GM12801 (cell line): ENCODE measurements around the gene C19orf38.

Source experiments
- CTCF ChIP-seq: IDR thresholded peaks from one replicate; pipeline ENCODE4 v1.5.1; 2011; ENCODE audit warnings: control low read depth; ENCODE audit not compliant: insufficient read length; ENCODE audit errors: extremely low read depth

The C19orf38 gene

GRCh38 chr19:10862561-10863106, 14.4 kb downstream of the C19orf38 start:
- no peak for TF ChIP-seq CTCF

- no peak for TF ChIP-seq CTCF
Observed at GRCh38 chr19:10863107-10863717, 15.0 kb downstream of the C19orf38 start.

DNA sequence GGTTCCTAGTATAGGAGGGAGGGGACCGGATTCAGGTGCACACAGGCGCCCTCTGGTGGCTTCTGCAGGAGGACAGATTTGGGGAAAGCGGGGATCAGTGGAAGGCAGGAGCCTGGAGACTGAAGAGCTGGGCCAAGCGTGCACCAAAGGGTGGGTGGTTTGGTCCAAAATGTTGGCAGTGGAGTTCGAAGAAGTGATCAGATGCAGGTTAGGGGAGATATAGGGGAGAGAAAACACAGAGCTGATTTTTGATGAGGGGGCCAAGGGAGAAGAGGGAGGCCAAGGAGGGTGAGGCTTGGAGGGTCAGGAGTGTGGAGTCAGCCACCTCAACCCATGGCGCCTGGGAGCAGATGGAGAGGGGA, 16.3 kb downstream of the C19orf38 start:
- TF ChIP-seq CTCF: no peak

DNA sequence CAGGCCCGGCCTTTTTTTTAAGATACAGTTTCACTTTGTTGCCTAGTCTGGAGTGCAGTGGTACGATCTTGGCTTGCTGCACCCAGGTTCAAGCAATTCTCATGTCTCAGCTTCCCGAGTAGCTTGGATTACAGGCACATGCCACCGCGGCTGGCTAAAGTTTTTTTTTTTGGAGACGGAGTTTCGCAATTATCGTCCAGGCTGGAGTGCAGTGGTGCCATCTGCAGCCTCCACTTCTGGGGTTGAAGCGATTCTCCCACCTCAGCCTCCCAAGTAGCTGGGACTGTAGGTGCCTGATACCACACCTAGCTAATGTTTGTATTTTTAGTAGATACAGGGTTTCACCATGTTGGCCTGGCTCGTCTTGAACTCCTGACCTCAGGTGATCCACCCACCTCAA, 18.3 kb downstream of the C19orf38 start:
- TF ChIP-seq CTCF: no peak

- TF ChIP-seq CTCF: no peak
Observed at GRCh38 chr19:10868872-10869547, 20.8 kb downstream of the C19orf38 start.

DNA sequence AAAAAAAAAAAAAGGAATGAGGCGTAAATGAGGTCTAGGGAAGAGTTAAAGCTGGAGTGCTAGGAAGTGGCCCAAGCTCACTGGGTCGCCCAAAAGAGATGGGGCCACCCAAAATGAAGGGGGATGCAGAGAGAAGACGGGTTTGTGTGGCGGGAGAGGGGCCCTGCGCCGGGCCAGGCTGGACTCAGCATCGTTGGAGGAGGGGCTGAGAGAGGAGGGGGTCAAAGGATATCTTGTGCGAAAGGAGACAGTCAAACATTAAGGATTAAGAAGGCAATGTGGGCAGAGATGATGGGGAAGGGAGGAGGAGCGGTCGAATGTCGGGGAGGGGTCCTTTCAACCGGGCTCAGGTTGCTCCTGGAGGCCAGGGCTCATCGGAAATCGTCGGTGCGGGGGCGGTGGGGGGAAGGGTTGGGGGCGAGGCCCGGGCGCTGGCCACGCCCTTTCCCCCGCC, 22.3 kb downstream of the C19orf38 start:
- no peak for TF ChIP-seq CTCF

DNA sequence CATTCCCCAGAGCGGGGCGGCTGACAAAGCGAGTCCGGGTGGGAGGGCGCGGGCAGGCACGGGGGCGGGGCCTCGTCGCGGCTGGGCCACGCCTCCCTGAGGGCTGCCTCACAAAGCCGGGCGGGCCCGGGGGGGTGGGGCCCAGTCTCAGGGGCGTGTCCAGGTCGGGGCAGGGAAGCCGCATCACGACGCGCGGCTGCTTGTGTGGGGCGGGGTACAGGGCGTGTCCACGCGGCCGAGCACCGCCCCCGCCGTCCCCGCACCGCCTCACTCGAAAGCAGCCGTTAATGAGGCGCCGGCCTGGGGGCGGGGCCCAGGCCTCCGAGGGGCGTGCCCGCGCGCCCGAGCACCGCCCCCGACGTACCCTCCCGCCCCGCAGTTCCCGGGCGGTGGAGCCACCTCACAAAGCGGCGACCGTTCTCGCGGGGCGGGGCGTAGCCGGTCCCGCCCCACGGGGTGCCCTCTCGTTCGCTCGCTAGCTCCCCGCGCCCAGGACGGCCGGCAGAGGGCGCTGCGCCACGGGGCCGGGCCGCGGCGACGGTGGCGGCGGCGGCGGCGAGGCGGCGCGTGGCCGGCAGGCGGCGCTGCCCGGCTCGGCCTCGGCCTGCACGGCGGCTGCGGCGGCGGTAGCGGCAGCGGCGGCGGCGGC, 22.9 kb downstream of the C19orf38 start, which contains the start of gene CARM1:
CARM1 (plus strand) TSS at position 599 of the 649 bp plus-strand sequence. CDS start 150 bp downstream, outside the sequence.
- TF ChIP-seq CTCF: no peak
